IMR-90 (cell line): ENCODE measurements around the gene BYSL. TPM values are rescaled to one million over a fixed set of nuclear protein-coding genes. Genes with fewer than 3 reads are reported as not detected.

Experiments
- ATAC-seq: fragments of 200-7000 bp; cut with Tn5 transposase; 2 replicates; pipeline ENCODE4 v1.9.1; 2020; ENCODE audit warnings: low read depth, mild to moderate bottlenecking, moderate library complexity
- BruUV-seq: library from RNA; stranded (reverse); fragments of 400-500 nt; replicated peaks from 2 replicates; lab custom pipeline; 2021; lab: Mats Ljungman, UMichigan
- CTCF ChIA-PET: fragments of 300-600 bp; formaldehyde crosslinking; extraction: SDS; loops from one replicate; lab custom pipeline; 2021; ENCODE audit warnings: antibody characterized with exemption; lab: Yijun Ruan, JAX
- POLR2A ChIA-PET: fragments of 300-600 bp; sonication (Branson Sonifier 250); formaldehyde crosslinking; loops from one replicate; lab custom pipeline; 2022; ENCODE audit warnings: antibody characterized with exemption; ENCODE audit not compliant: unreplicated experiment; lab: Charles Lee
- DNase-seq: peaks from one replicate; pipeline ENCODE4 v3.0.0; 2013
- H2AFZ ChIP-seq: replicated peaks from 2 replicates; pipeline ENCODE3; 2013; ENCODE audit warnings: low read length, mild to moderate bottlenecking; ENCODE audit not compliant: poor library complexity
- H2AK5ac ChIP-seq: 2 replicates; pipeline ENCODE4 v1.6.1; 2013; ENCODE audit warnings: low read depth, low read length, inconsistent platforms
- H2AK9ac ChIP-seq: replicated peaks from 2 replicates; pipeline ENCODE3; 2013; ENCODE audit warnings: mild to moderate bottlenecking, low read depth, low read length, moderate library complexity; ENCODE audit not compliant: poor library complexity
- H2BK120ac ChIP-seq: 2 replicates; pipeline ENCODE4 v1.6.1; 2013; ENCODE audit warnings: low read depth, low read length, inconsistent platforms
- H2BK15ac ChIP-seq: 3 replicates; pipeline ENCODE4 v1.6.1; 2013; ENCODE audit warnings: low read depth, low read length, inconsistent platforms
- H2BK20ac ChIP-seq: 2 replicates; pipeline ENCODE4 v1.6.1; 2013; ENCODE audit warnings: low read depth, mild to moderate bottlenecking, inconsistent platforms, low read length, moderate library complexity
- H2BK5ac ChIP-seq: 2 replicates; pipeline ENCODE4 v1.6.1; 2013; ENCODE audit warnings: mild to moderate bottlenecking, low read depth, low read length, inconsistent platforms; ENCODE audit not compliant: poor library complexity, severe bottlenecking
- H3K14ac ChIP-seq: replicated peaks from 2 replicates; pipeline ENCODE4 v1.6.1; 2013; ENCODE audit warnings: low read depth, low read length, inconsistent platforms
- H3K18ac ChIP-seq: 2 replicates; pipeline ENCODE4 v1.6.1; 2013; ENCODE audit warnings: low read depth, low read length, control low read depth
- H3K23ac ChIP-seq: 2 replicates; pipeline ENCODE4 v1.6.1; 2013; ENCODE audit warnings: low read depth, low read length, inconsistent platforms
- H3K27ac ChIP-seq: 2 replicates; pipeline ENCODE4 v1.5.1; 2013; ENCODE audit warnings: mild to moderate bottlenecking, control low read depth, low read length; ENCODE audit not compliant: insufficient read depth
- H3K27me3 ChIP-seq: 2 replicates; pipeline ENCODE4 v1.6.1; 2013; ENCODE audit warnings: low read length; ENCODE audit not compliant: control insufficient read depth, insufficient read depth
- H3K36me3 ChIP-seq: 2 replicates; pipeline ENCODE4 v1.6.1; 2013; ENCODE audit warnings: low read length, mixed read lengths; ENCODE audit not compliant: control insufficient read depth, insufficient read depth
- H3K4ac ChIP-seq: 2 replicates; pipeline ENCODE4 v1.6.1; 2013; ENCODE audit warnings: low read depth, low read length, inconsistent platforms
- H3K4me1 ChIP-seq: 2 replicates; pipeline ENCODE4 v1.6.1; 2013; ENCODE audit warnings: low read length, mixed read lengths; ENCODE audit not compliant: control insufficient read depth, insufficient read depth
- H3K4me2 ChIP-seq: 2 replicates; pipeline ENCODE4 v1.6.1; 2013; ENCODE audit warnings: low read depth, mild to moderate bottlenecking, control low read depth, low read length, moderate library complexity
- H3K4me3 ChIP-seq: 2 replicates; pipeline ENCODE4 v1.5.1; 2013; ENCODE audit warnings: low read depth, mild to moderate bottlenecking, control low read depth, low read length, moderate library complexity; ENCODE audit not compliant: insufficient read depth
- H3K56ac ChIP-seq: 2 replicates; pipeline ENCODE4 v1.6.1; 2013; ENCODE audit warnings: low read length, inconsistent platforms; ENCODE audit not compliant: insufficient read depth; ENCODE audit errors: extremely low read depth
- H3K79me1 ChIP-seq, 2 experiments: 2 replicates each; pipeline ENCODE4 v1.6.1; 2013; ENCODE audit warnings: low read length in 2 of 2, inconsistent platforms in 1 of 2, low read depth in 1 of 2
- H3K9ac ChIP-seq: 2 replicates; pipeline ENCODE4 v1.6.1; 2013; ENCODE audit warnings: low read depth, low read length, control low read depth
- H3K9me1 ChIP-seq: 2 replicates; pipeline ENCODE4 v1.6.1; 2013; ENCODE audit warnings: low read length, inconsistent platforms; ENCODE audit not compliant: insufficient read depth
- H3K9me3 ChIP-seq: 2 replicates; pipeline ENCODE4 v1.6.1; 2013; ENCODE audit warnings: low read length; ENCODE audit not compliant: control insufficient read depth, insufficient read depth
- H4K20me1 ChIP-seq: 2 replicates; pipeline ENCODE4 v1.6.1; 2013; ENCODE audit warnings: low read length, inconsistent platforms; ENCODE audit not compliant: insufficient read depth
- H4K5ac ChIP-seq: 2 replicates; pipeline ENCODE4 v1.6.1; 2013; ENCODE audit warnings: mild to moderate bottlenecking, low read depth, low read length, control low read depth
- H4K8ac ChIP-seq, 2 experiments: 2 replicates each; pipeline ENCODE4 v1.6.1; 2013; ENCODE audit warnings: low read depth in 2 of 2, low read length in 2 of 2, control low read depth in 1 of 2, inconsistent platforms in 1 of 2
- H4K91ac ChIP-seq: 2 replicates; pipeline ENCODE4 v1.6.1; 2013; ENCODE audit warnings: low read depth, low read length, inconsistent platforms; ENCODE audit not compliant: insufficient read depth
- CEBPB ChIP-seq: IDR thresholded peaks from 2 replicates; pipeline ENCODE4 v1.6.1; 2012; ENCODE audit warnings: low read depth, low read length, improper control_type of control experiment
- CHD1 ChIP-seq: IDR thresholded peaks from 2 replicates; pipeline ENCODE4 v1.6.1; 2012; ENCODE audit warnings: low read depth, low read length, improper control_type of control experiment
- CTCF ChIP-seq: conservative IDR thresholded peaks from 2 replicates; pipeline ENCODE4 v1.5.1; 2012; ENCODE audit warnings: mild to moderate bottlenecking, low read depth, low read length, improper control_type of control experiment
- FOS ChIP-seq: fragments of 150-350 bp; IDR thresholded peaks from 2 replicates; pipeline ENCODE4 v1.6.1; 2016; ENCODE audit warnings: low read depth, low read length
- MAFK ChIP-seq: IDR thresholded peaks from 2 replicates; pipeline ENCODE4 v1.6.1; 2012; ENCODE audit warnings: low read depth, low read length, improper control_type of control experiment
- MAZ ChIP-seq: IDR thresholded peaks from 2 replicates; pipeline ENCODE4 v1.6.1; 2012; ENCODE audit warnings: low read depth, mild to moderate bottlenecking, low read length, improper control_type of control experiment, moderate library complexity, borderline replicate concordance
- MXI1 ChIP-seq: IDR thresholded peaks from 2 replicates; pipeline ENCODE4 v1.6.1; 2012; ENCODE audit warnings: low read depth, mild to moderate bottlenecking, low read length, moderate library complexity, borderline replicate concordance
- POLR2A ChIP-seq: IDR thresholded peaks from 2 replicates; pipeline ENCODE4 v1.6.1; 2012; ENCODE audit warnings: mild to moderate bottlenecking, low read depth, low read length
- RAD21 ChIP-seq: IDR thresholded peaks from 2 replicates; pipeline ENCODE4 v1.6.1; 2012; ENCODE audit warnings: low read length, improper control_type of control experiment
- RCOR1 ChIP-seq: IDR thresholded peaks from 2 replicates; pipeline ENCODE4 v1.6.1; 2012; ENCODE audit warnings: mild to moderate bottlenecking, low read length, improper control_type of control experiment; ENCODE audit not compliant: insufficient replicate concordance
- RFX5 ChIP-seq: IDR thresholded peaks from 2 replicates; pipeline ENCODE4 v1.8.0; 2012; ENCODE audit warnings: low read depth, mild to moderate bottlenecking, low read length, moderate library complexity
- SMC3 ChIP-seq: fragments of 150-350 bp; IDR thresholded peaks from 2 replicates; pipeline ENCODE4 v1.6.1; 2016; ENCODE audit warnings: low read depth, mild to moderate bottlenecking, antibody characterized with exemption, low read length, moderate library complexity
- WGBS, 2 experiments: methylation state at CpG; one replicate each; pipeline versions ENCODE4 v1.1.5 to v1.1.7; 2013; ENCODE audit warnings: missing lambda C conversion rate in 2 of 2; ENCODE audit not compliant: insufficient read length in 1 of 2; ENCODE audit errors: extremely low coverage in 2 of 2; 5-methylcytosine and 5-hydroxymethylcytosine counted together
- dilution Hi-C: fragments of 300-500 bp; cut with HindIII; formaldehyde crosslinking; loops from one replicate; pipeline ENCODE4 v1.14.3; 2018; ENCODE audit warnings: low sequenced_read_pairs; ENCODE audit not compliant: unreplicated experiment
- in situ Hi-C: fragments of 300-500 bp; cut with MboI; formaldehyde crosslinking; loops from 3 replicates; pipeline ENCODE4 v1.14.3; 2019; ENCODE audit warnings: low sequenced_read_pairs, inconsistent platforms, mixed read lengths
- intact Hi-C: fragments of 100-400 bp; cut with micrococcal nuclease; formaldehyde crosslinking; loops from 2 replicates; pipeline ENCODE4 v1.10.0; 2022
- polyA plus RNA-seq, 3 experiments: library from polyadenylated mRNA; depleted of rRNA; stranded (reverse); fragments of >200 nt; gene quantifications; 2 replicates each; pipeline ENCODE4 v1.2.3, GENCODE V29; 2012; ENCODE audit warnings: low replicate concordance in 1 of 3
- total RNA-seq: library from RNA; depleted of rRNA; stranded (reverse); fragments of >200 nt; gene quantifications from 2 replicates; pipeline ENCODE4 v1.2.3, GENCODE V29; 2012

The BYSL gene
- total and polyA plus RNA-seq, 2 of the 4 experiments (the other 2 are of a cell fraction) = 26.7 to 36.3 TPM

GRCh38 chr6:41947581-41948220, 26.4 kb downstream of the BYSL start:
- Histone ChIP-seq H3K36me3 (no peaks in the 10 kb centered on the region), H2BK120ac (no peak overlapping the region), H4K91ac (no peak overlapping the region), H2BK15ac (no peak overlapping the region), H3K4me2 (no peak overlapping the region), H2AFZ (no peak overlapping the region), H3K9me1 (peaks cover 5% of the 10 kb centered on the region; the same call in 1 of the 2 replicates), H3K4ac (no peak overlapping the region), H3K56ac (no peak overlapping the region), H4K8ac (no peak overlapping the region), H3K4me3 (no peak overlapping the region), H3K14ac (no peak overlapping the region), H3K27ac (no peak overlapping the region), H3K27me3 (no peaks in the 10 kb centered on the region; the same call in 1 of the 2 replicates), H3K18ac (no peak overlapping the region), H3K4me1 (no peaks in the 10 kb centered on the region), H3K79me1 (no peaks in the 10 kb centered on the region), H4K5ac (no peak overlapping the region), H3K9me3 (no peaks in the 10 kb centered on the region), H3K23ac (no peak overlapping the region; the same call in 1 of the 2 replicates), H3K9ac (no peak overlapping the region), H4K20me1 (no peaks in the 10 kb centered on the region), H2AK5ac (no peak overlapping the region), H2BK5ac (no peak overlapping the region), H2BK20ac (no peak overlapping the region), H2AK9ac (no peak overlapping the region)
- intact Hi-C loops = no loop called here
- no peak for ATAC-seq
- no peak for DNase-seq
- TF ChIP-seq POLR2A (no peak), FOS (no peak), MXI1 (no peak), CHD1 (no peak), RAD21 (no peak), RCOR1 (no peak), CEBPB (no peak), CTCF (no peak), RFX5 (no peak), SMC3 (no peak), MAZ (no peak), MAFK (no peak)
- POLR2A ChIA-PET = no interaction called here
- WGBS, 2 experiments = 70 to 100% methylated on average over 3 to 7 of the region's 10 CpGs
- in situ Hi-C loops = no loop called here
- dilution Hi-C loops = no loop called here
- CTCF ChIA-PET = no interaction called here
- BruUV-seq = no TSS peak
